ENCODE results near the gene COL27A1.

DNA sequence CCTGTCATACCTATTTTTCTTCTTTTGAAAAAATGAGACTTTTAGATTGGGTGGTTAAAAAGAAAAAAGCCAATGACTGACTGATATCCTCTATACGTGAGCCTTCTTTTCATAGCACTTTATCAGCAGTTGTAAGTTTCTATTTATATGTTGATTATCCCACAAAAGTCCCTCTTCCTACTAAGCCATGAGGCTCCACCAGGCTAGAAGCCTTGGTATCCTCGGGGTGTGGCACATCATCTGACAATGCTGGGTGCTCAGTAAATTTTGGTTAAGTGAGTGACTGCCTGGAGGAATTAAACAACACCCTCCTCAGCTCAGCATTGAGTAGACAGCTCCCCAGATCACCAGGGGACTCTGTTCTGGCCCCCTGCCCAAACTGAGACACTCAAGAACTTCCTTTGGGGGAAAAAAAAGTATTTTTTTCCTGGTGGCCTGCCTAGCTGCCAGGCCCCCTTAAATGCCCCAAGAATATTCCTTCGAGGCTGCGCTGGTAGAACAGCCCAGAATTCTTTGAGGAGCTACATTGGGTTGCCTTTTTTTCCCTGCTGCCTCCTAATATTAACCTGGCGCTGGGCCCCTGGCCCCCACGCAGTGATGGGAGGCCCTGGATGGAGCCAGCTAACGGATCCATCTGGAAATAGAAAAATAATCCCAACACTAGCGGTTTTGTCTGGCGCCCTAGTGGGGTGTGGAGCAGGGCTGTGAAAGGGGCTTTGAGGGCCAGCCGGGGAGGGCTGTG lies 23.4 kb upstream of the COL27A1 start:
- TF ChIP-seq, protein P1, sequence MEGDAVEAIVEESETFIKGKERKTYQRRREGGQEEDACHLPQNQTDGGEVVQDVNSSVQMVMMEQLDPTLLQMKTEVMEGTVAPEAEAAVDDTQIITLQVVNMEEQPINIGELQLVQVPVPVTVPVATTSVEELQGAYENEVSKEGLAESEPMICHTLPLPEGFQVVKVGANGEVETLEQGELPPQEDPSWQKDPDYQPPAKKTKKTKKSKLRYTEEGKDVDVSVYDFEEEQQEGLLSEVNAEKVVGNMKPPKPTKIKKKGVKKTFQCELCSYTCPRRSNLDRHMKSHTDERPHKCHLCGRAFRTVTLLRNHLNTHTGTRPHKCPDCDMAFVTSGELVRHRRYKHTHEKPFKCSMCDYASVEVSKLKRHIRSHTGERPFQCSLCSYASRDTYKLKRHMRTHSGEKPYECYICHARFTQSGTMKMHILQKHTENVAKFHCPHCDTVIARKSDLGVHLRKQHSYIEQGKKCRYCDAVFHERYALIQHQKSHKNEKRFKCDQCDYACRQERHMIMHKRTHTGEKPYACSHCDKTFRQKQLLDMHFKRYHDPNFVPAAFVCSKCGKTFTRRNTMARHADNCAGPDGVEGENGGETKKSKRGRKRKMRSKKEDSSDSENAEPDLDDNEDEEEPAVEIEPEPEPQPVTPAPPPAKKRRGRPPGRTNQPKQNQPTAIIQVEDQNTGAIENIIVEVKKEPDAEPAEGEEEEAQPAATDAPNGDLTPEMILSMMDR (IDR thresholded peaks at IDR 0.05 in 2 of 3, conservative IDR thresholded peaks at IDR 0.05 in 1 of 3; ENCODE audit: borderline replicate concordance in 1 of 3, insufficient read depth in 1 of 3, low read depth in 2 of 3, low read length in 2 of 3) = no peak
- no peak for TF ChIP-seq CEBPB (IDR thresholded peaks at IDR 0.05; ENCODE audit: low read depth)
- no peak for TF ChIP-seq TCF7L2 (IDR thresholded peaks at IDR 0.05; ENCODE audit: borderline replicate concordance, extremely low read depth, insufficient read depth, insufficient read length)
- TF ChIP-seq, protein P2, sequence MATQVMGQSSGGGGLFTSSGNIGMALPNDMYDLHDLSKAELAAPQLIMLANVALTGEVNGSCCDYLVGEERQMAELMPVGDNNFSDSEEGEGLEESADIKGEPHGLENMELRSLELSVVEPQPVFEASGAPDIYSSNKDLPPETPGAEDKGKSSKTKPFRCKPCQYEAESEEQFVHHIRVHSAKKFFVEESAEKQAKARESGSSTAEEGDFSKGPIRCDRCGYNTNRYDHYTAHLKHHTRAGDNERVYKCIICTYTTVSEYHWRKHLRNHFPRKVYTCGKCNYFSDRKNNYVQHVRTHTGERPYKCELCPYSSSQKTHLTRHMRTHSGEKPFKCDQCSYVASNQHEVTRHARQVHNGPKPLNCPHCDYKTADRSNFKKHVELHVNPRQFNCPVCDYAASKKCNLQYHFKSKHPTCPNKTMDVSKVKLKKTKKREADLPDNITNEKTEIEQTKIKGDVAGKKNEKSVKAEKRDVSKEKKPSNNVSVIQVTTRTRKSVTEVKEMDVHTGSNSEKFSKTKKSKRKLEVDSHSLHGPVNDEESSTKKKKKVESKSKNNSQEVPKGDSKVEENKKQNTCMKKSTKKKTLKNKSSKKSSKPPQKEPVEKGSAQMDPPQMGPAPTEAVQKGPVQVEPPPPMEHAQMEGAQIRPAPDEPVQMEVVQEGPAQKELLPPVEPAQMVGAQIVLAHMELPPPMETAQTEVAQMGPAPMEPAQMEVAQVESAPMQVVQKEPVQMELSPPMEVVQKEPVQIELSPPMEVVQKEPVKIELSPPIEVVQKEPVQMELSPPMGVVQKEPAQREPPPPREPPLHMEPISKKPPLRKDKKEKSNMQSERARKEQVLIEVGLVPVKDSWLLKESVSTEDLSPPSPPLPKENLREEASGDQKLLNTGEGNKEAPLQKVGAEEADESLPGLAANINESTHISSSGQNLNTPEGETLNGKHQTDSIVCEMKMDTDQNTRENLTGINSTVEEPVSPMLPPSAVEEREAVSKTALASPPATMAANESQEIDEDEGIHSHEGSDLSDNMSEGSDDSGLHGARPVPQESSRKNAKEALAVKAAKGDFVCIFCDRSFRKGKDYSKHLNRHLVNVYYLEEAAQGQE (IDR thresholded peaks at IDR 0.05; ENCODE audit: low read depth) = no peak
- TF ChIP-seq RAD21 (IDR thresholded peaks at IDR 0.05; ENCODE audit: low read depth) = no peak
- TF ChIP-seq POLR2AphosphoS5 (IDR thresholded peaks at IDR 0.05; ENCODE audit: low read depth, low read length) = no peak
- TF ChIP-seq, protein P3, sequence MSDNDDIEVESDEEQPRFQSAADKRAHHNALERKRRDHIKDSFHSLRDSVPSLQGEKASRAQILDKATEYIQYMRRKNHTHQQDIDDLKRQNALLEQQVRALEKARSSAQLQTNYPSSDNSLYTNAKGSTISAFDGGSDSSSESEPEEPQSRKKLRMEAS (IDR thresholded peaks at IDR 0.05) = no peak
- no peak for TF ChIP-seq POLR2A (IDR thresholded peaks at IDR 0.05; ENCODE audit: borderline replicate concordance, extremely low read depth, insufficient read depth, insufficient read length)
- no peak for TF ChIP-seq EGR1 (IDR thresholded peaks at IDR 0.05; ENCODE audit: low read depth)
- TF ChIP-seq ELF1 (IDR thresholded peaks at IDR 0.05; ENCODE audit: borderline replicate concordance, low read depth) = no peak
- no peak for TF ChIP-seq EZH2 (IDR thresholded peaks at IDR 0.05)
- TF ChIP-seq EZH2phosphoT487 (IDR thresholded peaks at IDR 0.05; ENCODE audit: borderline replicate concordance) = no peak

All from HCT116 (cell line).